NCI-H345 (cell line): ENCODE data around the gene AJM1.
"Not testable (repeated sequence)": the region's sequence is repeated elsewhere in the genome, so short reads cannot be mapped to it uniquely, and the experiment has no call there.

Source experiments
- DNase-seq: peaks from one replicate; lab custom pipeline; 2025; lab: John Stamatoyannopoulos, UW

The AJM1 gene

GRCh38 chr9:136842380-136842948 lies at the start of gene AJM1:
Gene AJM1 (plus strand): TSS chr9:136842478. CDS start chr9:136844415, 1,937 bp downstream.
- DNase-seq, result peak; percentile 85

DNA sequence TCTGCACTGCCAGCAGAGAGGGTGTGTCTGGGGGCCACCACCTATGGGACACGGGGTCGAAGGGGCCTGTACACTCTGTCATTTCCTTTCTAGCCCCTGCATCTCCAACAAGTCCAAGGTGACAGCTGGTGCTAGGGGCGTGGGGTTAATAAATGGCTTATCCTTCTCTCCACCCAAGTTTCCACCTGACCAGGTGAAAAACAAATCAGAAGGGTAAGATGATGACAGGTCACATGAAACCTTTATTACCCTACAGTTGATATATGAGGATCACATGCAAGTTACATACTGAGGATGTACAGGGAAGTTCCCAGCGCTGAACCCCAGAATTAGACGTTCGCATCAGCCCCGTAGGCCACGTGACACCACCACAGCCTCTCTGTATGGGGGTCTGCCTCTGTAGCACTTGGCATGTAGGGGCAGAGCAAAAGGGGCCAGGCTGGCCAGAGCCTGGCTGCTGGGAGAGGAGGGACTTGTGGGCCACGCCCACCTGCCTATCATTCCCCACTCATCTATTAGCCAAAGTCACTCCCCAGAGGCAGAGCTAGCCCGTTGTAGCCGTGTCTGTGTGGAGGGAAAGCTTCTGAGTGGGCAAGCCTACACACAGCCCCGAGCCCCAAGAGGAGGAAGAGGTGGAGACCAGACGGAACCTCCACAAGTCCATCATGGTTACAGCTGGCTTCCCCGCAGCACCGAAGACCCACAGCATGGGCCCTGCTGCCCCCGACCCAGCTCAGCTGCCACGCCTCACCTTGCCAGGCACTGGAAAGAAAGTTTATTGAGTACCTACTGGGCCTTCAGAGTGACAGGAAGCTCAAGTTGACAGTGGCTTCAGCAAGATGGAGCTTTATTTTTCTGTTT lies 49.0 kb upstream of the AJM1 start:
- DNase-seq, result no peak

GRCh38 chr9:136794281-136794999 lies 47.8 kb upstream of the AJM1 start:
- DNase-seq, result no peak

DNA sequence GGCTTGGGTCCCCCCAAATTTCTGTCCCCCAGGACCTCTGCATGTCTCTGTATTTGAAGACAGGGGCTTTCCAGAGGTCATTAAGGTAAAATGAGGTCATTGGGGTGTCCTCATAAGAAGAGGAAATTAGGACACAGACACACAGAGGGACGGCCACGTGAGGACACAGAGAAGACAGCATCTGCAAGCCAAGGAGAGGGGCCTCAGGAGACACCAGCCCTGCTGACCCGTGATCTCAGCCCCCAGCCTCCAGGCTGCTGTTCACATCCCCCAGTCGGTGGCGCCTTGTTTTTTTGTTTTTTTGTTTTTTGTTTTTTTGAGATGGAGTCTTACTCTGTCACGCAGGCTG lies 47.3 kb upstream of the AJM1 start:
- no peak for DNase-seq

GRCh38 chr9:136796238-136796774 lies 46.0 kb upstream of the AJM1 start, which contains the start of gene CCDC183:
Gene CCDC183 (plus strand): TSS chr9:136796338. CDS start chr9:136796398, 60 bp downstream.
- DNase-seq, result no peak

- not testable (repeated sequence) for DNase-seq
These were observed 45.4 kb upstream of the AJM1 start for GRCh38 chr9:136796775-136797347.

- no peak for DNase-seq
These were observed 43.6 kb upstream of the AJM1 start for GRCh38 chr9:136798708-136799078.

- peak; percentile 60 for DNase-seq
These were observed 43.0 kb upstream of the AJM1 start for GRCh38 chr9:136799079-136799853.

DNA sequence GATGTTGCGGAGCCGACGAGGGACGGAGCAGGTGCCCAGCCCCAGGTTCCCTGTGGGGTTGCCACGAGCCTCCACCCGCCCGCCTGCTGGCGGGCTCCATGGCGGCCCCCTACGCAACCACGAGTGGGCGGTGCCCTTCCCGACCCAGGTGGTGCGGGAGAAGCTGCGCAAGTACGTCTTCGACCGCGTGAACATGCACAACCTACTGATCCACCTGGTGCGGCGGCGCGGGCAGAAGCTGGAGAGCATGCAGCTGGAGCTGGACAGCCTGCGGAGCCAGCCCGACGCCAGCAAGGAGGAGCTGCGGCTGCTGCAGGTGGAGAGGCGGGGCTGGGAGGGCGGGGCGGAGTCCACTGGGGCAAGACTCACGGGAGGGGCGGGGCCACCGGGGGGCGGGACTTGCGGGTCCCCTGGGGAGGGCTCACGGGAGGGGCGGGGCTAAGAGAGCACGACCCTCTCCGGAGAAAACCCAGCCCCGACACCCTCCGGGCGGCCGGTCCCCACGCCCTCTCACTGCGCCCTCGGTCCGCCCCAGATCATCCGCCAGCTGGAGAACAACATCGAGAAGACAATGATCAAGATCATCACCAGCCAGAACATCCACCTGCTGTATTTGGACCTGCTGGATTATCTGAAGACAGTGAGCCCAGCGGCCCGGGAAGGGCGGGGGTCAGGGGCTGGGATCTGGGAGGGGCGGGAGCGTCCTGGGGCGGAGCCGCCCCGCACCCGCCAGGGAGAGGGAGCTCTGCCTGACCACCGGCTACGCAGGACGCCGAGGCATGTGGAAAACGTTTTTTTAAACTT lies 42.2 kb upstream of the AJM1 start:
- peak; percentile 93 for DNase-seq

- DNase-seq, result no peak
These were observed 40.0 kb upstream of the AJM1 start for GRCh38 chr9:136802321-136802720.

DNA sequence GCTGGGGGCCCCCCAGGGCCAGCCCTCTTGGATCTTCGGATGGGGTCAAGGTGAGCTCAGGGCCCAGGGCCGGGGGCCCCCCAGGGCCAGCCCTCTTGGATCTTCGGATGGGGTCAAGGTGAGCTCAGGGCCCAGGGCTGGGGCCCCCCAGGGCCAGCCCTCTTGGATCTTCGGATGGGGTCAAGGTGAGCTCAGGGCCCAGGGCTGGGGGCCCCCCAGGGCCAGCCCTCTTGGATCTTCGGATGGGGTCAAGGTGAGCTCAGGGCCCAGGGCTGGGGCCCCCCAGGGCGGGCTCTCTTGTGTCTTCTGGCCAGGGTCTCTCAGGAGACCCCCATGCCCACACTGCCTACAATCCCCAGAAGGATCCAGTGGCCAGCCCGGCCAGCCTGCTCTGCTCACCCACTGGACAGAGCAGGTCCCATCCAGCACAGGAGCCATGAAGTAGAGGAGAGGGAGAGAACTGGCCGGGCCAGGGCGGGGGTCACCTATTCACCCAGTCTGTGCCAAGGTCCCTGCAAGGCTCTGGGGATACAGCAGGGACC lies 39.2 kb upstream of the AJM1 start:
- not testable (repeated sequence) for DNase-seq

DNA sequence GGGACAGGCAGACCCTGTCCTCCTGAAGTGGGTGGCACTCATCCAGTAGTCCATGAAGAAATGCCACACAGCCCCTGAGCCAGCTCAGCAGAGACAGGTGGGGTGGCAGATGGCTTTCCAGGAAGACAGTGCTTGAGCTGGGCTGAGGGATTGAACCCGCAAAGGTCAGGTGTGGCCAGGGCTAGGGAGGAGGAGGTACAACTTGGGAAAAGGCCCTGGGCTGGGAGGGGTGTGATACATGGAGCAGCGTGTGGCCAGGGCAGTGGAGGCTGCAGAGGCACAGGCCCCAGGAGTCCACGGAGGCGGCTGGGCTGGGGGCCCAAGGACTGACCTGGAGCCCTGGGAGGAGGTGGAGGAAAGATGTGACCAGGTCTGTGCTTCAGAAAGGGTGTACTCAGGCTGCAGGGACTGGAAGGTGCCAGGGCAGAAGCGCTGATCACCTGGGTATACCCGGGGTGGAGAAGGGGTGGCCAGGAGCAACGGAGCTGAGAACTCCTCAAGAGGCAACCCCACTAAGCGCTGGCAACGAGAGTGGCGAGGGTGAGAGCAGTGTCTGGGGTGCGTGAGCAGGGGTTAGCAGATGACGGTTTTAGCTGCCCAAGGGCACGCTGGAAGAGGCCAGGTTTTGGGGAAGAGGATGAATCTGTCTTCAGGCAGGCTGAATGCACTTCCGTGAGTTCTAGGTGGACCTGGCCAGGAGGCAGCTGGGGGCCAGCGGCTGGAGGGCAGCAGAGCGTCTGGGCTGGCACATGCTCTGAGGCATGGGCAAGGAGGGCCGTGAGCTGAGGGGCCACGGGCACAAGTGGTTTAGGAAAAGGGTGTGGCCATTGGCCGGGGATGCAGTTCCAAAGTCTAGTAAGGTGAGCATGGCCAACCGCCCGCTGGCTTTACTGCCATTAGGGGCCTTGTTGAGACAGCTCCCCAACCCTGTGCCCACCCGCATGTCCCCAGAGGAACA lies 38.4 kb upstream of the AJM1 start:
- no peak for DNase-seq

DNA sequence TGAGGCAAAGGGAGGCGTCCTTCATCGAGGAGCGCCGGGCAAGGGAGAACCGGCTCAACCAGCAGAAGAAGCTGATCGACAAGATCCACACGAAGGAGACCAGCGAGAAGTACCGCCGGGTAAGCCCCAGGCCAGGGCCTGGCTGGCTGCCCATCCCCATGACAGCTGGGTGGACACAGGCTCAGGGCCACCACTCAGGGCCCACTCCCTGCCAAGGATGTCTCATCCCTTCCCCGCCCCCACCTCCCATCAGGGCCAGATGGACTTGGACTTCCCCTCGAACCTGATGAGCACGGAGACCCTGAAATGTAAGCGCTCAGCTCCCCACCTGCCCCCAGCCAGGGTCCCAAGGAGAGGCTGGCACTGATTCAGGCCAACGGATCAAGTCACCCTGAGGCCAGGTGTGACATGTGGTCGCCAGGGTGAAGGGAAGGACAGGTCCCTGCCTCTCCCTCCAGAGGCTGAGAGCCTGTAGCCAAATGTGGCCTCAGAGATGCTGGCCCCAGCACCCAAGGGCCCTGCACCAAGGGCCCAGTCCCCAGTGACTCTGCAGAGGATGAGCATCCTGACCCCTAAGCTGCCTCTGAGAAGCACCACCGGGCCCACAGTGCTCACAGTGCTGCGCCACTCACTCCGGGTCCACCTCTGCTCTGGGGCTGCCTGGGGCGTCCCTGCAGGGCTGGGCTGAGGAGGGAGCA lies 37.6 kb upstream of the AJM1 start:
- DNase-seq, result no peak

GRCh38 chr9:136805207-136805740 lies 37.0 kb upstream of the AJM1 start:
- no peak for DNase-seq

- DNase-seq, result no peak
These were observed 36.2 kb upstream of the AJM1 start for GRCh38 chr9:136806067-136806466.

DNA sequence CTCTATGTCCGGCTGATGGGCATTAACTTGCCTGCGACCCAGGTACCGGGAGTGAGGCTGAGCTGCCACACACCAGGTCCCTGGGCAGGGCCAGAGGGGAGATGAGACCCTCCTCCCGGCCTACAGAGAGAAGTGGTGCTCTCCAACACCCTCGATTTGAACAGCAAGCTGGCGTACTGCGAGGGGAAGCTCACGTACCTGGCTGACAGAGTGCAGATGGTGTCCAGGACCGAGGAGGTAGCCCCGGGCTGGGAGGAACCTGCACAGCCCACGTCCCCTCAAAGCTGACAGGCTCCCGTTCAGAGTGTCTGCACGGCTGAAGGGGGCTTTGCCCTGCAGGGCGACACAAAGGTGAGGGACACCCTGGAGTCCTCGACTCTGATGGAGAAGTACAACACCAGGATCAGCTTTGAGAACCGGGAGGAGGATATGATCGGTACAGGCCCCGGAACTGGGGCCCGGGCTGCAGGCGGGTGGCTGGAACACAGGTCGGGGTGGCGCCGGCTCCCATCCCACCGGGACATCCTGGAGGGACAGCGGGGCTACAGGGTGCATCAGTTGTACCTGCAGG lies 35.6 kb upstream of the AJM1 start:
- DNase-seq, result no peak

- peak; percentile 84 for DNase-seq
These were observed 34.8 kb upstream of the AJM1 start, which contains the start of gene RABL6 for GRCh38 chr9:136807281-136808074. Gene RABL6 (plus strand): TSS chr9:136807948. CDS start chr9:136808197, 249 bp downstream.
